Occipital lobe (tissue), 2 donors: ENCODE measurements around the gene ARVCF. TPM values are rescaled to one million over a fixed set of nuclear protein-coding genes. Genes with fewer than 3 reads are reported as not detected.

Experiments
- DNase-seq: peaks from one replicate; lab custom pipeline; 2025; lab: John Stamatoyannopoulos, UW
- total RNA-seq: library from RNA; depleted of rRNA; stranded (reverse); fragments of >200 nt; gene quantifications from one replicate; pipeline ENCODE4 v1.2.3, GENCODE V29; 2014

ARVCF gene
- total RNA-seq, 1 donor from 2014 or later, result 47.3 TPM

DNA sequence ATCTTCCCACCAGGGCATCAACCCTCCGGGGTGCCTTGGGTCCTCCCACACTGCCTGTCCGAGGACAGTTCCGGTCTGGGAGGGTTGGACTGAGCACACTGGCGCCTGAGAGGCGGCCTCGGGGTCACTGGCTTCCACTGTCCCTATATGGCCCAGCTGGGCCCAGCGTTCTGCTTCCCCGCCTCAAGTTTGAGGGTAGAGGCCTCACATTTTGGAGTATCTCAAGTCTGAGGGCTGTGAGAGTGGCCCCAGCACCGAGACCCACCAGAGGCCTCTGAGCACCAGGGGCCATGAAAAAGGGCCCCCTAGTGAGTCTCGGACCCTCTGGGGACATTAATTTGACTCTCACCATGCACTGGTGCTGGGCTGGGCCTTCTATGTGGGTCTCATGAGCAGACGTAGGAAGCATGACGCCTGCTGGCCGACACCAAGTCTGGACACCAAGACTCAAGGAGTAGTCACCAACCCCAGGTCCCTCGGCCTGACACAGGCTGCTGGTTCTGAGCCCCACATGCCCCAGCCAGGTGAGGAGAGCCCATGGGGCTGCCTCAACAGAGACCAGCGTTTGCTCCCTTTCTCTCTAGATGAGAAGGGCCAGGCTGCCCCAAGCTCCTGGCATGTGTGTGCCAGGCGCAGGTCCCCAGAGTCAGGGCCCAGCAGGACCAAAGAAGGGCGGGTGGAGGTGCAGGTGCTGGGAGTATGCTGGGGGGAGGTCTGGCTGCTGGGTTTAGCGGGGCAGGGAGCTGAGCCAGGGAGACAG lies 27.5 kb downstream of the ARVCF start:
- no peak for DNase-seq

DNA sequence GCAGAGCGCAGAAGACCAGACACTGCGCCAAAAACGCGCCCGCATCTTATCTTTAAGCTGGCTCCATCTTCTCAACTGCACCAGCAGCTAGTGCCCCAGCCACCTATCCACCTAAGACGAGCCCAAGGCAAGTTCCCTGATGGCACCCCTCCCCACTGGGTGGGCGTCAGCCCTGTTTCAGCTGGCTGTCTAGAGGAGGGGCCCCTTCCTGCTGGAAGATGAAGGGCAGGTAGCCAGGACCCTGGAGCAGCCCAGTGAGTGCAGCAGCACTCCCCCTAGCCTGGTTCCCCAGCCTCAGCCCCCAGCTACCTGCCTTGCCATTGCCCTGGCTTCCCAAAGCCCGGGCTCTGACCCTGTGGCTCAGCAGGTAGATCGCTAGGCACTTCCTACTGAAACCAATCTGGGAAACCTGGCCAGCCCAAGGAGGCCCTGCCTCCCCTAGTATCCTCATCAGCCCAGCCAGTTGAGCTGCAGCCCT lies 28.3 kb downstream of the ARVCF start:
- no peak for DNase-seq

DNA sequence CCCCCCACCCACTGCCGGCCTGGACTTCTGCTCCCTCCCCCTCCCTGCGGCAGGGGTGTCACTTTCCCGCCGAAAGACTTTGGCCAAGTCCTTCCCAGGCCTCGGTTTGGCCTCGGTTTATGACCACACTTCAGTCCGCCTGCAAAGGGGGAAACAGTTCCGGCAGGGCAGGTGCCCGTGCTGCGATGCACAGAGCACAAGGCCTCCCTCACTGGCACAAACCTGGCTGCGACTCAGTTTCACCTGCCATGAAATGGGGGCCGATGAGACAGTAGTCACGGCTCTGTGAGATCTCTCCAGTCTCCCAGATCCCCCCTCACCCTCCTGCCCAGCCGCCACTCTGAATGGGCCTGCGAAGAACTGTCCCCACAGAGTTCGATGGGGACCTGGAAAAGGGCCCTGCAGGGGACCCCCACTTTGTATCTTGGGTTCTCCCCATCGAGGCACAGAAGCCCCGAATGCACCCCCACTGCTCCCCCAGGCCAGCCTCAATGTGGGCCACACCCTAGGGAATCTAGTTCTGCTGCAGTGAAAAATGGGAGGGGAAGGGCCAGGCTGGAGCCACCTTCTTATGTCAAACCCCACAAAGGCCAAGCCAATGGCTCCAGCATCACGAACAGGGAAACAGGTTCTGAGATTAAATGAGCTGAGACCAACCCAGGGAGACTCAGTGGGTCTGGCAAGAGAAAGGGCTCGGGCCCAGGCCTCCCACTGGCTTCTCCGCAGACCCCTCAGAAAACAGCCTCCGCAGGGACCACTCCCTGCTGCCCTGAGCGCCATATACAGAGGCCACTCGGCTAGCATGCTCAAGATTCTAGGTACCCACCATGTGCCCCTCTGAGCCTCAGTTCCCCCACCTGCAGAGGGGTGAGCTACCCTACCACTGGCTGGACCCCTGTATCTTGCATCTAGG lies 29.0 kb downstream of the ARVCF start:
- DNase-seq, result no peak

DNA sequence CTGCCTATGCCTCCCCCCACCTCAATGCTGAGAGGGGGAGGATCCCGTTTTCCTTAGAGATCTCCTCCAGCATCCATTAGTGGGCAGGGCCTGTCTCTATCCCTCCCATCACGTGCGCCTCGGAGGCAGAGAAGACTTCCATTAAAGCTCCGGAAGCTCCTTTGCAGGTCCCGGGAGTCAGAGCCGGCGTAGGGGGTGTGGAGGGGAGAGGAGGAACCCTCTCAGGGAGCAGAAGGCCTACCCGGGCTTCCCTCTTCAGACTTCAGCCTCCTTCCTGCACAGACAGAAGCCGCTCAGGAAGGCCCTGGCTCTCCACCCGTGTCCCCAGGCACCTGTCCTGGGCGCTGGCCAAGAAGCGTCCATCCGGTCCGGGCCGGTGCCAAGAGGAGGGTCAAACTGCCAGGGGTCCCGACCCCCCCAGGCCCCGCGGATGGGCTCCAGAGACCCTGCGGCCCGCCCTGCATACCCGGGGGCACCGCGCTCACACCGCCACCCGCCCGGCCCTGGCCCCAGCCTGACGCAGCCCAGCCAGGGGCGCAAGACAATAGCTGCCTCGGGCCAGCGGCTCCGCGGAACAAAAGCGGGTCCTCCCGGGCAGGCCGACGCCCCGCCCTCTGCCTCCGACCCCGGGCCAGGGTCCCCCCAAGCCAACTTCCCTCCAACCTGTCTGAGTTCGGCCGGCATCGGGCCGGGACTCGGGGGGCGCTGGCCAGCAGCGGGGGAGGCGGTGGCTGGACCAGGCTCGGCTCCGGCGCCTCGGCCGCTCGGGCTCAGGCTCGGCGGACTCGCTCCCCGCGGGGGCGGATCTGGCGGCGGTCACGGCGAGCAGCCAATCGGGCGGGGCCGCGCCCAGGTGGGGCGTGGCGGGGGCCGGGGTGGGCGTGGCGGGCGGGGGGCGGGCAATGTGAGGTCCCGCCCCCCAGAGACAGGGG lies 29.9 kb downstream of the ARVCF start:
- peak; percentile 45 for DNase-seq

DNA sequence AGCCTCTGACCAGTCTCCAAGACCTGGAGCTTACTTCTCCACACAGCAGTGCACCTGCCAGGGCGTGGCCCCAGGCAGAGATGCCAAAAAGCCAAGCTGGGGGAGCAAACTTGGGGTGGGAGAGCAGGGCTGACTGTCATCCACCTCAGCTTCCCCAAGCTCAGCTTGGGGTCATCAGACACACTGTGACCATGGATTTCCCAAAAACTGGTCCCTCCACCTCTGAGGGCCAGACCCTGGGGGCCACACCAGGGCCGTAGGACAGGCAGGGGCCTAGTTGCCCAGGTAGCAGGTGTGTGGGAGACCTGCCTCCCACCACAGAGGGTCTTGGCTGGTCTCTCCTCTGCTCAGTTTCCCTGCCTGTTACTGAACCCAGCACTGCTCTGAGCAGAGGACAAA lies 30.6 kb downstream of the ARVCF start:
- DNase-seq, result no peak

DNA sequence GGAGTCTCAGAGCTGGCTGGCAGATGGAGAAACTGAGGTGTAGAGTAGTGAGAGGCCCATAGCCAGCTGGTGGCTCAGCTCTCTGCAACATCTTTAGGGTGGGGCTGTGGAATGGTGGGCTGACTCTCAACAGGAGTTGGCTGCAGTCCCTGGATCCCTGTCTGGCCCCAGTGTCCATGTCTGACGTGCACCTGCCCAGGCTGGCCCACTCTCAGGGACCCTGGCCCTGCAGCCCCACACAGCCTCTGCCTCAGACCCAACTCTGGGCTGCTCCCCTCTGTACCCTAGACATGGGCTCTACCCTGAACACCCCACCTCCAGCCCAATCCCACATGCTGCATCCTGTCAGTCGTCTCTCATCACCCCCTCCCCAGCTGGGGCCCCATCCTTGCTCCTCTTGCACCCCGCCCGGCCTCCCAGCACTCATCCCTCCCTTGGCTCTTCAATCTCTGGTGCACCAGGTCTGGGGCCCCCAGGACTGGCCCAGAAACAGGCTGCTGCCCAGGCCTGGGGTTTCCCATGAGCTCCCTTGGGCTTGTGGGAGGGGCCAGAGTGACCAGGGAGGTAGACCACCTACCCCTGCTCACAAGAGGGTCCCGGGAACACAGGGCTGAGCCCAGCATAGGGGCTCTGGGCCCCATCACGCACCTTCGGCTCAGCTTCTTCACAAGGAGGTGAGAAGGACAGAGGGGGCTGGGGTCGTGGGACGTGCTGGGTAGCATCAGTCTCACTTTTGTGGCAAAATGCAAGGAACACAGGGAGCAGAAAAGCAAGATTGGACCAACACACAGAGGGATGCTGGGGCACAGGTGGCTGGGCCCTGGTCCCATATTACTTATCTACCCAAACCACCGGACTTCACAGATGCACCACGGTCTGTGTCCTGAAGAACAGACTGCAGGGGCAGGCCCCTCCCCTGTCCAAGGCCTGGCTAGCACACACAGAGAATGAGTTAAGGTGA lies 31.5 kb downstream of the ARVCF start:
- DNase-seq, result no peak

DNA sequence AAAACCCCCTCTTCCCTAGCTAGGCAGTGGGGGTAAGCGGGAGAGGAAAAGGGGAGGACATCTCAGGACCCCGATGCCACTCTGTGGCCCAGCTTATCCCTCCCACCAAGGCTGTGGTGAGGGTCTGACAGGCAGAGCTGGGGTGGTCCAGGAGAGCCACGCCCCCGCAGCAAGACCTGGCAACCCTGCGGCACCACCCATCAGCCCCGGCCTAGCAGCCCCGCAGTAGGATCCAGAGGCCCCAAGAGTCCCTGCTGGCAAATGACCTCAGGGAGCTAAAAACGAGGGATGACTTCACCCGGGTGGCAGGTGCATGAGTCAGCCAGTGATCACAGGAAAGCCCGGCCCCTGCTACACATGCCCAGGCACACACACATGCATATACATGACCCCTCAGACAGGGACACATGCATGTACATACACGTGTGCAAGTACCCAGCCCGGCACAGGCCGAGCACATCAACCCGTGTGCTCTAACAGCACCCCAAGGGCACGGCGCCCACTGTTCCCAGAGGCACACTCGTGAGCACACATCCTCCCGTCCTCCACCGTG lies 32.3 kb downstream of the ARVCF start:
- peak; percentile 26 for DNase-seq

DNA sequence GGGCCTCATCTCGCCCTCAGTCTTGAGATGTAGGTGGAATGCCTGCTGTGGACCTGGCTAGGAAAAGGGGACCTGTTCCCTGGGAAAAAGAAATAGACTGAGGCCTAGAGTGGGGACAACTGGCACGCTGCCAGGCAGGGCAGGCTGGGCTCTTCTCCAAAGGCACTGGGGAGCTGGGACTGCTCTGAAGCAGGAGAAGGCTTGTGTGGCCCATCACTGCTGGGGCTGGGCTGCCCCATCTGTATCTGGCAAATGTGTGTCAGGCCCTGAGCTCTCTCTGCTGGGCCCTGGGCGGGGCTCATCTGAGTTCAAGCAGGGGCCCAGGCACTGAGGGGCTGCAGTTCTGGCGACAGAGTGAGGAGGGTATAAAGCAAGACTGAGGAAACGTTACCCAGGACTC lies 32.9 kb downstream of the ARVCF start:
- no peak for DNase-seq

DNA sequence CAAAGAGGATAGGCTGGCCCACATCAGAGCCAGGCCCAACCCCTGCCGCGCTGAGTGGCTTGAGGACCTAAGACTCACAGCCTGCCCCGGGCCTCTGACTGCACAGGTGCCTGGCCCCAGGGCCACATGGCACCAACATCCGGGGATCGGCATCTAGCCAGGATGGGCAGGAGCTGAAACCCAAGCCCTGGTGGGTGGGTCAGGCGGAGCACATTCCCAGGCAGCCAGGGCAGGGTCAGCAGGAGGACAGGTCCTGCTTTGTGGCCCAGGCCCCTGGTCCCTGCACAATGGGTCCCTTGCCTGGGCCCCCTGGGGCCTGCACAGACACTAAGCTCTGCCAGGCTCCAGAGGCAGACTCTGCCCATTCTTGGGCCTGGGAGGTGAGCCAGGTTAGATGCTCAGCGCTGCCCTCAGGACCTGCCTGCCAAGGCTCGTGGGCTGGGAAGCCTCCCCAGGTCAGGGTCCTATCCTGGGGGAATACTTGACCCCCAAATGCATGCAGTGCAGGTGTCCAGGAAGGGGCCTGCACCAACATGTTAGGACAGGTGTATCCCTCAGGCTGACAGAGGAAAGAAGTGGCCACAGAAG lies 33.5 kb downstream of the ARVCF start:
- no peak for DNase-seq

DNA sequence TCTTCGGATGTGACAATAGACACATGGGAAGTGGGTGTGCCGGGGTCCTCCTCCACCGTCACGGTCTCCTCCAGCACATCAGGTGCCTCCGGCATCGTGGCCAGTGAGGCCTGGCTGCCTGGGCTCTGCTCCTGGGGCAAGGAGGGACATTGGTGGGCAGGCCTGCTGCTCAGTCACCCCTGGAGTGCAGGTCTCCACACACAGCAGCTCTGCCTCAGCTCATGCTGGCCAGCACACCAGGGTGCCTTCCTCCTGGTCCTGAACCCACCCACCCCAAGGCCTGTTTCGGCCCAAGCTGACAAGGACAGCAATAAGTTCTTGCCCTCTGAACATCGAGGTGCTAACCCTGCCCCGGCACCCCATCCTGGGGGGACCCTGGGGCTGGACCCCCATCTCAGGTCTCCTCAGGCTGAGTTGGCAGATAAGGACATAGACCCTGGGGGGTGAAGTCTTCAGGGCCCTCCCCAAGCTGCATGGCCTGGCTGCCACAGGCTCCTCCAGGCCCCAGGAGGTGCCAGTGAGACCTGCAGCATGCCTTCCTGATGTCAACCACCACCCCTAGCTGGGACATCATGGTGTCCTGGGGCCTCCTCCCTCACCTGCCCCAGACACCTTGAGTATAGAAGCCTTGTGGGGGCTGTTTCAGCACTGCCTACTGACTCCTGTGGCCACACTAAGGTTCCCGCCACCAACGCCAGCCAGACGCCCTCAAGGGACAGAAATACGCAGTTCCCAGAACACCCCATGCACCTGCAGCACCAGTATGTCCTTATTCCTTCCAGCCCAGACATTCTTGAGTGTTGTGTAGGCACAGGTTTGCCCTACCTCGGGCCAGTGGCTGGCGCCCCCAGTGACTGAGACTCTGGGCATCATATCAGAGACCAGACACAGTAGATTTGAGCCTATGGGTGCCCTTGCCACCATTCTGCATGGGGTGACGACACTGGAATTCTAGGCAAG lies 34.4 kb downstream of the ARVCF start:
- DNase-seq, result no peak

DNA sequence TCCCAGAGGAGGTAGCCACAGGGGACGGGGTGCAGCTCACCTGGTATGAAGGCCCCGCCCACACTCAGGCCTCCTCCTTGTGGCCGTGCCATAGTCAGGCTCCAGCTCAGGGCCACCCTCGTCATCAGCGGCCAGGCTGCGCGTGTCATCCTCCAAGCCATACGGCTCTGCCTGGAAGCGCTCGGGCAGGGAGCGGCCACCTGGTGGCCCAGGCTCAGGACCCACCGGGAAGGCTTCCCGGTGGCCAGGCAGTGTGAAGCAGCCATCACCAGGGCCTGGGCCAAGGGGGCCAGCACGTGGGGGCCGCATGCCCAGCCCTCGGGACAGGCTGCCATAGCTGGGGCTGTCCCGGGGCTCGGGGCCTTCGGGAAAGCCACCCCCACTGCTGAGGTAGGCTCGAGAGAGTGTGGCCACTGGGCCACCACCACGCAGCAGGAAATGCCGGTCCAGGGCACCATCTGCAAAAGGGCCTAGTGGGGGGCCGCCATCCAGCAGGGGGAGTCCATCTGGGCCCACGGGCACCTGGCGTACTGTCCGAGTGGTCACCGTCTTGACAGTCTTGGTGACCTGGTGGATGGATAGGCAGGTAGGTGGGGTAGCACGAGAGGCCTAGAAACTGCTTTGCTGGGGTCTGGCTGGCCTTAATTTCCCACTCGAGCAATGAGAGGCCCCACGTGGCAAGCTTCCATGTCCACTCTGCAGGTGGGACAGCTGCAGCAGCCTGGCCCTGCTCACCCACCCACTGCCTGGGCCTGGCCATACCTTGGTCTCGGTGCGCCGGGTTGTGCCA lies 35.3 kb downstream of the ARVCF start:
- DNase-seq, result no peak

DNA sequence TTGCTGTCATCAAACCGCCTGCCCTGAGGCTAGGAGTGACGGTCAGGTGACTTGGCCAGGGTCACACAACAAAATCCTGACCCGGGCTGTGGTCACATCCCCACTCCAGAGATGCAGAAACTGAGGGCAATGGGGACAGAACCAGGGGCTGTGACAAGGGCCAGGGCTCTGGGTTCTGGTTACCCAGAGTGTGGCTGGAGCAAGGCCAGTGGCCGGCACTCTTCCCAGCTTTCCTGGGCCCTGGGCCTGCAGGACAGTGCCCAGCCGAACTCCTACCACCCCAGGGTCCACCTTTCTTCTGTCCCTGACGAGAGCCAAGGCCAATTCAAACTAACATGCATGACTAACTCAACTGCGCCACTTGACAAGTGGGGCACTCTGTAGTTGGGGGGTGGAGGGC lies 35.9 kb downstream of the ARVCF start:
- DNase-seq, result no peak

DNA sequence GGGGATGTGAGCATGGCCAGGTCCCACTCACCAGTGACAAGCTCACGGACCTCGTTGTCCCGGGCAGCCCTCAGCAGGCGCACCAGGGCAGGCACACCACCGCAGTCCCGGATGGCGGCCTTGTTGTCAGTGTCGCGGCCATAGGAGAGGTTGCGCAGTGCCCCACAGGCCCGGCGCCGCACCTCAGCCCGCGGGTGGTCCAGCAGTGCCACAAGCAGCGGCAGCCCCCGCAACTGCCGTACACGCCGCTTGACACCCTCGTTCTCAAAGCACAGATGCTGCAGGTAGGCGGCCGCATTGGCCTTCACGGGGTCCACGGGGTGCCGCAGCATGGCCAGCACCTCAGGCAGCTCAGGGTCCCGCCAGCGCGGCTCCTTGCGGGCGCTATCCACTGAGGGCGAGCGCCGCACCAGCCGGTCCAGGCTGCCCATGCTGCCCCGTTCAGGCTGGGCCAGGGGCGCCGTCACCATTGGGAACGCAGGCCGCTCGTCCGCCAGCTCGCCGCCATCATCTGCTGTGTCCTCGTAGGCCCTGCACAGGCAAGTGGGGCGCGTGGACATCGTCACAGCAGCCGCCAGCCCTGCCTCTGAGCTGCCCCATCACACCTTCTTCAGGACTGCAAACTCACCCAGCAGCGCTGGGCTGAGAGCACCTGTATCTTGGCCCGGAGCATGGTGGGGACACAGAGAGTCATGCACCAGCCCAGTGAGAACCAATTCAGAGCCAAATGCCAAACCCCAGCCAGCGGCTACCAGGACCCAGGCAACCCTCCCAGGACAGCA lies 36.7 kb downstream of the ARVCF start:
- DNase-seq, result no peak

DNA sequence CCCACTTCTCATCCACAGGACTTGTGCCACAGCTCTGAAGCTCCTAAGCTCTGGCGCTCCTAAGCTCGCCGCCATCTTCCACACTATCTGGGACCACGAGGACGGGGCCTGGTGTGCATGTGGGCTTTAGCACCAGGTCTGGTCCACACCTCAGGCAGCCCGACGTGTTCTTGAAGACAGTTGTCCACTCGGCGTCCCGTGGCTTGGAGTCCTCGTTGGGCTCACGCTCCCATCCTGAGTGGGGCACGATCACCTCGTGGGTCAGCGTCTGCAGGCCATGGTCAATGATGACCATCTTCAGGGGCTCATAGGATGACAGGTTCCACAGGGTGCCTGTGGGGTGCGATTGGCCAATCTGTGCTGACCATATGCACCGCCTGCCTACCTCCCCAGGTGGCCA lies 37.9 kb downstream of the ARVCF start:
- no peak for DNase-seq

DNA sequence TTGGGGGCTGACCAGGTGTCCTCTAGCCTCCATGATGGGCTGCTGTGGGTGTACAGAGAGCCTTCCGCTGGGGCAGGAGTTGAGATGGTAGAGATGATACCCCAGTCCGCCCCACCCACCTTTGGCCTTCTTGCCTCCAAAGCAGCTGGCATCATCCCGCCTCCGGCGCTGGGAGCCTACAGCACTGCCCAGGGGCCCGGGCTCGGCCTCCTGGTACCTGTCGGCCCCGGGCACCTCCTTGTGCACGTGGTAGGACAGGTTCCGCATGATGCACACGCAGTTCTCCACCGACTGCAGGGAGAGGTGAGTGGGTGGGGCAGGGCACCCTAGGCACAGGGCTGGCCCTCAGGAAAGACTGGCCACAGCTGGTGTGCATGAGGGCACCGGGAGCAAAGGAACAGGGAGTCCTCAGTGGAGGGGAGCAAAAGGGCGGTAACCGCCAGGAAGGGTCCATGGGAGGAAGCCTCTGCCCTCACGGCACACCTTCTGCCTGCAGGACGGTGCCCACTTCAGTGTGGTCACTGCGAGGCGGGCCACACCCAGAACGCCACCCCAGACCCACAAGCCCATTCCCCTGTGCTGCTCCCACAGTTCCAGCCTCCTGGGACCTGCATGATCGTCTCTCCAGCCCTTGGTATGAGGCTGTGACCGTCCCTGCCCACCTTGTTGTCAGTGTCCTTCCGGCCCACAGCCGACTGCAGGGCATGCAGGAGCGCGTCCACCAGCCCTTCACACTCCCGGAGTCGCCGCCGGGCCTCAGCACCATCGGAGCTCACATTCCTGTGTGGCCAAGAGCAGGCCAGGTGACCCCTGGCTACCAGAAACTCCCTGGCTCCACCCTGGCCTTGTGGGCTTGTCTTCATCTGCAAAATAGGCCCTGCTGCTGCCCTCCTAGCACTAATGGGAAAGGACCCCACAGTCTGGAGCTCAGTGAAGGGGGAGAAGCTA lies 39.1 kb downstream of the ARVCF start:
- DNase-seq, result no peak

DNA sequence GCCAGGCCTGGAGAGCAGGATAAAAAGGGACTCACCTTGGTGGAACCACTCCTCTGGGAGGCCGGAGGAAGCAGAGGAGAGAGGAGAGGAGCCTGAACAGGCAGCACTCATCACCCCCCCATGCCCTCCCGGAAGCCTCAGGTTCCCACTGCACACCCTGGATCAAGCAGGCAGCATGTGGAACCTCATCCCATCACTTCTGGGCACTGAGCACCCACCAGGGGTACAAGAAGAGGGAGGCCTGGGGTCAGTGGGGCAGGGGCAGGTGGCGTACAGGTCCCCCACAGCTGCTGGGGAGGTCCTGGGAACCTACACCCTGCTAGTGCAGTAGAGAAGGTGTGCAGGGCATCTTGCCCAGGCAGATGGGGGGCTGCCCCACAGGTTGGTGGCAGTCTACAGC lies 40.0 kb downstream of the ARVCF start:
- no peak for DNase-seq
